ENCODE results near the gene USP12.

GRCh38 chr13:27097691-27098090 is 73.9 kb downstream of the USP12 start:
- TF ChIP-seq CTCF (IDR thresholded peaks at IDR 0.05) (no peak), EZH2 (IDR thresholded peaks at IDR 0.05) (no peak)
